MCF 10A (cell line): ENCODE results near the gene MKNK1. TPM values are rescaled to one million over a fixed set of nuclear protein-coding genes. Genes with fewer than 3 reads are reported as not detected.

ENCODE experiments used
- BruUV-seq: library from RNA; stranded (reverse); fragments of 400-500 nt; replicated peaks from 2 replicates; lab custom pipeline; 2021; lab: Mats Ljungman, UMichigan
- CTCF ChIA-PET: fragments of 300-600 bp; sonication (Branson Sonifier 250); formaldehyde crosslinking; extraction: SDS; loops from one replicate; lab custom pipeline; 2021; ENCODE audit warnings: antibody characterized with exemption, inconsistent platforms; lab: Yijun Ruan, JAX
- POLR2A ChIA-PET: fragments of 300-600, 350-650 bp; sonication (Branson Sonifier 250); formaldehyde crosslinking; extraction: SDS; loops from one replicate; lab custom pipeline; 2020; ENCODE audit warnings: antibody characterized with exemption, inconsistent platforms; lab: Yijun Ruan, JAX
- DNase-seq: peaks from one replicate; pipeline ENCODE4 v3.0.0-alpha.2; 2018; ENCODE audit not compliant: unreplicated experiment
- H3K27ac Mint-ChIP-seq: one replicate; pipeline ENCODE4 v1.8.0; 2022; ENCODE audit warnings: mild to moderate bottlenecking, low read depth, mixed read lengths; ENCODE audit not compliant: unreplicated experiment
- H3K27me3 Mint-ChIP-seq: one replicate; pipeline ENCODE4 v1.8.0; 2022; ENCODE audit warnings: mixed read lengths; ENCODE audit not compliant: insufficient read depth, unreplicated experiment
- H3K36me3 Mint-ChIP-seq: one replicate; pipeline ENCODE4 v1.8.0; 2022; ENCODE audit warnings: mild to moderate bottlenecking, moderate library complexity, mixed read lengths; ENCODE audit not compliant: insufficient read depth, unreplicated experiment
- H3K4me1 Mint-ChIP-seq: one replicate; pipeline ENCODE4 v1.8.0; 2022; ENCODE audit warnings: mixed read lengths; ENCODE audit not compliant: insufficient read depth, unreplicated experiment
- H3K4me3 Mint-ChIP-seq: one replicate; pipeline ENCODE4 v1.8.0; 2022; ENCODE audit warnings: mild to moderate bottlenecking, moderate library complexity, mixed read lengths; ENCODE audit not compliant: unreplicated experiment
- H3K9me3 Mint-ChIP-seq: one replicate; pipeline ENCODE4 v1.8.0; 2022; ENCODE audit warnings: mixed read lengths; ENCODE audit not compliant: unreplicated experiment
- intact Hi-C: fragments of 100-400 bp; cut with micrococcal nuclease; formaldehyde crosslinking; loops from 2 replicates; pipeline ENCODE4 v1.14.1; 2022
- total RNA-seq: library from RNA; stranded (reverse); gene quantifications from 2 replicates; pipeline ENCODE4 v1.2.3, GENCODE V29; 2022
- TF ChIP-seq, protein P1 (sequence below): fragments of 200-600 bp; IDR thresholded peaks from one replicate; pipeline ENCODE4 v1.8.0; 2022; ENCODE audit warnings: antibody characterized with exemption, mild to moderate bottlenecking; ENCODE audit not compliant: unreplicated experiment

Gene MKNK1
- total RNA-seq, 1 experiment from 2014 or later: 25.6 TPM

- intact Hi-C loops: no loop called here
- ChIA-PET CTCF (interaction anchor here (0.7 to 0.8 kb wide), 2 partner anchors 108 to 140 kb away, joined by 3 to 4 read pairs; no protein-coding TSS in a partner anchor), POLR2A (no interaction called here)
- H3K9me3 Mint-ChIP-seq: no peaks in the 10 kb centered on the region
- TF ChIP-seq, protein P1, sequence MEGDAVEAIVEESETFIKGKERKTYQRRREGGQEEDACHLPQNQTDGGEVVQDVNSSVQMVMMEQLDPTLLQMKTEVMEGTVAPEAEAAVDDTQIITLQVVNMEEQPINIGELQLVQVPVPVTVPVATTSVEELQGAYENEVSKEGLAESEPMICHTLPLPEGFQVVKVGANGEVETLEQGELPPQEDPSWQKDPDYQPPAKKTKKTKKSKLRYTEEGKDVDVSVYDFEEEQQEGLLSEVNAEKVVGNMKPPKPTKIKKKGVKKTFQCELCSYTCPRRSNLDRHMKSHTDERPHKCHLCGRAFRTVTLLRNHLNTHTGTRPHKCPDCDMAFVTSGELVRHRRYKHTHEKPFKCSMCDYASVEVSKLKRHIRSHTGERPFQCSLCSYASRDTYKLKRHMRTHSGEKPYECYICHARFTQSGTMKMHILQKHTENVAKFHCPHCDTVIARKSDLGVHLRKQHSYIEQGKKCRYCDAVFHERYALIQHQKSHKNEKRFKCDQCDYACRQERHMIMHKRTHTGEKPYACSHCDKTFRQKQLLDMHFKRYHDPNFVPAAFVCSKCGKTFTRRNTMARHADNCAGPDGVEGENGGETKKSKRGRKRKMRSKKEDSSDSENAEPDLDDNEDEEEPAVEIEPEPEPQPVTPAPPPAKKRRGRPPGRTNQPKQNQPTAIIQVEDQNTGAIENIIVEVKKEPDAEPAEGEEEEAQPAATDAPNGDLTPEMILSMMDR: no peak
- no peak overlapping the region for H3K4me3 Mint-ChIP-seq
- H3K4me1 Mint-ChIP-seq: no peaks in the 10 kb centered on the region
- no peak overlapping the region for H3K27ac Mint-ChIP-seq
- no TSS peak for BruUV-seq
- peaks cover 37% of the 10 kb centered on the region for H3K36me3 Mint-ChIP-seq
- no peaks in the 10 kb centered on the region for H3K27me3 Mint-ChIP-seq
- DNase-seq: no peak
Measured at GRCh38 chr1:46585312-46585938, 18.6 kb downstream of the MKNK1 start.

DNA sequence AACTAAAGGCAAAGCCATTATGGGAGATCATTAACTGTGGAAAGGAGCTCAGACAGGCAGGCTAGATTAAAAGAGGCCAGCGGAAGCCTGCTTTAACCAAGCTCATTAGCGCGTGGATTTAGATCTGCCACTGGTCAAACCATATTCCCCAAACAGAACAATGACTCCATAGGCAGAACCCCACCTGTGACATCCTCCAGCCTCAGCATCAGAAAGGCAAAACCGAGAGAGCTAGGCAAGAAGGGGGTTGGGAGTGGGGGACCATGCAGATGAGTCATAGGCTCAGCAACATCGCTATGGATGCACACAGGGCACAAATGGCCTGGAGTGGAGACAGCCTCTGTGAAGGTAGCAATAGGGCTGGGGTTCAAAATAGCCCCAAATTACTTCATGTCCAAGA is 20.6 kb downstream of the MKNK1 start:
- Mint-ChIP-seq H3K27me3 (no peaks in the 10 kb centered on the region), H3K4me3 (no peak overlapping the region), H3K9me3 (no peaks in the 10 kb centered on the region), H3K36me3 (peaks cover 49% of the 10 kb centered on the region), H3K4me1 (no peaks in the 10 kb centered on the region), H3K27ac (no peak overlapping the region)
- BruUV-seq: no TSS peak
- ChIA-PET POLR2A (no interaction called here), CTCF (interaction anchor here (0.6 to 1.5 kb wide), 2 partner anchors 17 to 56 kb away, joined by 5 to 6 read pairs; no protein-coding TSS in a partner anchor)
- TF ChIP-seq, protein P1: no peak
- DNase-seq: no peak
- intact Hi-C loops: no loop called here

DNA sequence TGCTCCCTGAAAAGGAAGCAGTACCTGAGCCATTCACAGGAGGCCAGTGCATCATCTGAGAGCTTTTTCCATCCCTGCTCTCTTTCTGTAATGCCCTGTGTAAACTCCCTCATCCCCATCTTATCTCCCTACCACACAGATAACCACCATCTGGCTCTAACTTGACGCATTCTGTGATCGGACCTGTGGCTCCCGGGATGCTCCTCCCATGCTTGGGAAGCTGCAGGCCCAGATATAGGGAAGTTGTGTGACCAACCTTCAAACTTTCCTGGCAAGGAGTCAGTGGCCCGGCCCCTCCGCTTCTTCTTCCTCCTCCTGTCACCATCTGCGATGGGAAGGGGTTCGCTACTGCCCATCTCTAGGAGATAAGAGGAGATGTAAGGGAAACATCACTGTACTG is 21.1 kb downstream of the MKNK1 start:
- Mint-ChIP-seq H3K36me3 (peaks cover 52% of the 10 kb centered on the region), H3K4me3 (no peak overlapping the region), H3K4me1 (no peaks in the 10 kb centered on the region), H3K27ac (no peak overlapping the region), H3K27me3 (no peaks in the 10 kb centered on the region), H3K9me3 (no peaks in the 10 kb centered on the region)
- intact Hi-C loops: no loop called here
- TF ChIP-seq, protein P1: no peak
- POLR2A ChIA-PET: interaction anchor here (3.1 kb wide), 1 partner anchor 21 kb away, joined by 10 read pairs; the partner anchor contains the start of gene MKNK1
- no peak for DNase-seq
- no TSS peak for BruUV-seq
- CTCF ChIA-PET: interaction anchor here (0.6 to 1.5 kb wide), 3 partner anchors 18 to 56 kb away, joined by 3 to 6 read pairs (median 5); no protein-coding TSS in a partner anchor

DNA sequence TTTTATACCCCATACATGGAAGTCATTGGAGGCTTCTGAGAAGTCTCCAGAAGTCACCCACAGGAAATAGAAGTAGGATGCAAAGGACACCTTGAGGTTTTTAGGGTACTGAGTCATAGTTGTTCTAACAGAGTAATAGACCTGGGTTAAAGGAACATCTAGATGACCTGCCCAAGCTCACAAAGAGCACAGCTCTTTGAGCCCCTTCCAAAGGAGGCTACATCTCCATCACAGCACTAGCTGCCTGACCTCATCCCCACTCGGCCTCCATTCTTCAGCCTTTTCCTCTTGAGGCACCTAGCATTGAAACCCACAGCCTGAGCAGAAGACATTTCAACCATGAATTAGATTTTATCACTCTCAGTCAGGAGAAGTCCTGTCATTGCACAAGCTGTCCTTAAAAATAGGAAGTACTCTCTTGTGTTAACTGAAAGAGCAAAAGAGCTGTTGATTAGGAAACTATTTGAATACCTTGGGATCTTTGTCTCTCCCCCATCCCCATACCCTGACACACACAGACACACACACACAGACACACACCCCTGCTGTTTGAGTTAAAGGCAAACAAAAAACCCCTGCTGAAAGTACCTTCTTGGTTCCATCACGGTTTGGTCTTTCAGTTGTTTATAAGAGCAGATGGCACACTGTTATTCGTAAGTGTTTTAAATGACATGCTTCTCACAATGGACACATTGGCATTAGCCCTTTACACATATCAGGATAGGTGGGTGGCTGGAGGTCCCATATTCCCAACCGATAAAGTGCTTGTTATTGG is 22.2 kb downstream of the MKNK1 start:
- no peaks in the 10 kb centered on the region for H3K9me3 Mint-ChIP-seq
- intact Hi-C loops: no loop called here
- H3K27ac Mint-ChIP-seq: no peak overlapping the region
- no peaks in the 10 kb centered on the region for H3K4me1 Mint-ChIP-seq
- H3K4me3 Mint-ChIP-seq: no peak overlapping the region
- H3K27me3 Mint-ChIP-seq: no peaks in the 10 kb centered on the region
- no peak for DNase-seq
- ChIA-PET CTCF (interaction anchor here (0.6 to 1.5 kb wide), 5 partner anchors 9 to 105 kb away, joined by 3 to 6 read pairs (median 3); no protein-coding TSS in a partner anchor), POLR2A (interaction anchor here (3.1 kb wide), 1 partner anchor 22 kb away, joined by 10 read pairs; the partner anchor contains the start of gene MKNK1)
- H3K36me3 Mint-ChIP-seq: peaks cover 47% of the 10 kb centered on the region
- TF ChIP-seq, protein P1: no peak
- BruUV-seq: no TSS peak
